ENCODE measurements around the gene RGS19. TPM values are rescaled to one million over a fixed set of nuclear protein-coding genes. Genes with fewer than 3 reads are reported as not detected.

RGS19 gene
- total RNA-seq, 4 donors from 2014 or later = 7.4 to 14.4 (median 11.0) TPM

- WGBS, 2 donors = 68 to 74% methylated on average over 12 to 13 of the region's 20 CpGs
- Histone ChIP-seq H3K36me3 (no peaks in the 10 kb centered on the region), H3K4me3 (no peak overlapping the region), H3K4me1 (peaks cover 5 to 13% (median 11%) of the 10 kb centered on the region in 3 donors), H3K27ac (no peak overlapping the region), H3K9me3 (no peaks in the 10 kb centered on the region), H3K27me3 (peaks cover 13 to 81% (median 21%) of the 10 kb centered on the region in 4 donors)
- DNase-seq = no peak
- TF ChIP-seq POLR2A (IDR thresholded peaks at IDR 0.05) = no peak
- no peak for TF ChIP-seq CTCF (IDR thresholded peaks at IDR 0.05)
- intact Hi-C loops (cut with DNase I) = no loop called here
Observed at GRCh38 chr20:64103871-64104666, 24.8 kb upstream of the RGS19 start.

GRCh38 chr20:64102647-64103354, 23.5 kb upstream of the RGS19 start:
- Histone ChIP-seq H3K9me3 (no peaks in the 10 kb centered on the region), H3K4me1 (peaks cover 5 to 13% (median 11%) of the 10 kb centered on the region in 3 donors), H3K27ac (no peak overlapping the region), H3K36me3 (no peaks in the 10 kb centered on the region), H3K27me3 (peaks cover 13 to 73% (median 21%) of the 10 kb centered on the region in 4 donors), H3K4me3 (peak overlapping the region in 3 of 4 donors; percentile 15 to 60 (median 43))
- 60 to 64% methylated on average over 6 to 8 of the region's 30 CpGs for WGBS, 2 donors
- no peak for TF ChIP-seq CTCF (IDR thresholded peaks at IDR 0.05)
- TF ChIP-seq POLR2A (IDR thresholded peaks at IDR 0.05) = no peak
- DNase-seq = no peak
- intact Hi-C loops (cut with DNase I) = no loop called here

GRCh38 chr20:64101731-64102621, 22.7 kb upstream of the RGS19 start:
- no peak overlapping the region for H3K27ac ChIP-seq
- H3K36me3 ChIP-seq = no peaks in the 10 kb centered on the region
- H3K4me3 ChIP-seq = peak overlapping the region in 3 of 4 donors; percentile 15 to 60 (median 43)
- peaks cover 5 to 13% (median 11%) of the 10 kb centered on the region in 3 donors for H3K4me1 ChIP-seq
- peaks cover 13 to 65% (median 21%) of the 10 kb centered on the region in 4 donors for H3K27me3 ChIP-seq
- no peak for TF ChIP-seq POLR2A (IDR thresholded peaks at IDR 0.05)
- peak; percentile 27 to 83 (median 54) for TF ChIP-seq CTCF (IDR thresholded peaks at IDR 0.05)
- WGBS, 2 donors = 15 to 40% methylated on average over 1 to 13 of the region's 64 CpGs
- intact Hi-C loops (cut with DNase I) = no loop called here
- no peak for DNase-seq
- no peaks in the 10 kb centered on the region for H3K9me3 ChIP-seq

GRCh38 chr20:64100946-64101688, 21.8 kb upstream of the RGS19 start:
- TF ChIP-seq POLR2A (IDR thresholded peaks at IDR 0.05) (no peak), CTCF (IDR thresholded peaks at IDR 0.05) (no peak)
- intact Hi-C loops (cut with DNase I) = no loop called here
- H3K4me3 ChIP-seq = no peak overlapping the region
- WGBS, 2 donors = 64 to 74% methylated on average over 6 to 9 of the region's 9 CpGs
- no peak for DNase-seq
- H3K27me3 ChIP-seq = peaks cover 13 to 66% (median 21%) of the 10 kb centered on the region in 4 donors
- no peaks in the 10 kb centered on the region for H3K36me3 ChIP-seq
- peaks cover 5 to 13% (median 11%) of the 10 kb centered on the region in 3 donors for H3K4me1 ChIP-seq
- H3K27ac ChIP-seq = no peak overlapping the region
- no peaks in the 10 kb centered on the region for H3K9me3 ChIP-seq

Measured in esophagus squamous epithelium (tissue), 5 donors.